HCEC 1CT (cell line): ENCODE results near the gene HABP4.
"Not testable (repeated sequence)": the region's sequence is repeated elsewhere in the genome, so short reads cannot be mapped to it uniquely, and the experiment has no call there.

Experiments
- DNase-seq: peaks from one replicate; pipeline ENCODE4 v3.0.0-alpha.2; 2017

Gene HABP4

GRCh38 chr9:96500696-96501632 lies 51.0 kb downstream of the HABP4 start:
- DNase-seq: peak; percentile 54

GRCh38 chr9:96501633-96502538 lies 51.9 kb downstream of the HABP4 start:
- DNase-seq: no peak

DNA sequence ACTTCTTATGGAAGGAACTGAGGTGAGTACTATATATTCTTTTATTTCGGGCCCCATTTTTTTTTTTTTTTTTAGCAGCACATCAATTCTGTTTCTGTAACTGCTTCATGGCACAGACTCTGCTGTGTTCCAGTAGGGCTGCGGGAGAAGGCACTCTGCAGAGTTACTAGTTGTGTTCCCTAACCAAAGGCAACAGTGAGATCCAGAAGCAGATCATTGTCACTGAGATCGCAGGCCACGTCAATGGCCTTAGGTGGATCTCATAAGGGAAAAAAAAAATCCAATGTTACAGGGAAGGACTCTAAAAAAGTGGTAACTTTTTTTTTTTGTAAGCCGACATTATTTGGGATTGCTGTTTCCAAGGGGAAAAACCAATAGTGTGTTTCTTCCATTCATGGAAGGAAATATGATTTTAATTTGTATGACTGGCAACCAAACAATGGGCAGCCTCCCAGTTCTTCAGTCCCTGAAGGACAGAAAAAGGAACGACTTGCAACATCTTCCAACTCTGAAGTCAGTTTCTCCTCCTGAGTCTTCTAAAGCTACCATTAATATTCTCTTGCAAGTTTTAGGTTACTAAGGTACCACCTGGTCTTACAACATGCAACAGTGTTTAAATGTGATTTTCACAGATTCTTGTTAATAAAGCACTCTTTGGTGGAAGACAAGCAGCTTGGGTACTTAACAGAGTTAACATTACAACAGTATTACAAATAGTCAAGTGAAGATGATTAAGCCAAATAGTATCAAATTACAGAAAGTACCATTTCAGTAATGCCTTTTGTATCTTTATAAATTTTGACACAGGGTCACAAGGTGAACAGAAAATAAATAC lies 52.8 kb downstream of the HABP4 start:
- peak; percentile 56 for DNase-seq

- DNase-seq: not testable (repeated sequence)
Measured at GRCh38 chr9:96503374-96503748, 53.4 kb downstream of the HABP4 start.

- no peak for DNase-seq
Measured at GRCh38 chr9:96503918-96504317, 53.9 kb downstream of the HABP4 start.

DNA sequence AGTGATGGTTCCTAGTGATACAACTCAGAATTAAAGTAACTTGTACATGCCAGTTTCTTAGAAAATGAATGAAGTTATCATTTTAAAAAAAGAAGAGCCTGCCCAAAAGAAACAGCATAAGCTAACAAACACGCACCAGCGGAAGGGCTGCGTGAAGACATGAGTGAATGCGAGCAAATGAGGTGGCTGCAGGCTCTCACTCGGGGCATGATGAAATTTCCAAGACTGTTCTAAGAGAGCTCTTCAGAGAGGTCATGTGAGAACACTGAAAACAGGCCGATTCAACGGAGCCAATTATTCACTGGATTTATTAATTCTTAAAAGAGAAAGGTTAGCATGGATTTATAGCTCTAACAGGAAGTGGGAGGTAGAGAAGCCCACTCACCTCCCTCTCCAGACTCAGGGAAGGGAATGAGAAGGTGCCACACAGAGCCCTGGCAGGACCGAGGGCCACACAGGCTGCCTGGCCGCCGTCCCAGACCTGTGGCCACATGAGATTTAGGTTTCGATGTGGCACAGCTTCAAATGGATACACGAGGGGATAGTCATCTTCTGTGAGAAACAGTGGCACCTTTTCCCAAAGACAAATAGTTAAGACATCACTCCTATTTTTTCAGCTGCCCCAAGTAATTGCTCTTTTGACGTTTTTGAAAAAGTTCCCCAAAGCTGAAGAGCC lies 55.5 kb downstream of the HABP4 start:
- DNase-seq: no peak

- no peak for DNase-seq
Measured at GRCh38 chr9:96508227-96508940, 58.4 kb downstream of the HABP4 start.

DNA sequence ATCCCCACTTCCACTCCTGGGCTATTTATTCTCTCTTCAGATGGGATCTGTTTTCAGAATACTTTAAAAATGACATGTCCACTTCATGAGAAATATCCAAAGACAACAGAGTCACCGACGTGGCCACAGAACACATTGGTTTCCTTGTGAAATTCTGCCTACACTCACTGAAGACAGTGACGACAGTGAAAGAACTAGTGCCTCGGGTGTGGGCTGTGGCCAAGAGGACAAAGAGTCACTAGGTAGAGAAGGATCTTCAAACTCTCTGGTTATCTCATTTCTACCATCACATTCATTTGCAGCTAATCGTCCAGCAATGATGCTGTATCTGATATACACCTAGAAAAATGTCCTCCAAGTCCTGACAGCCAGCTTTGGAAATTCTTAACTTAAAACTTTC lies 59.1 kb downstream of the HABP4 start:
- no peak for DNase-seq

DNA sequence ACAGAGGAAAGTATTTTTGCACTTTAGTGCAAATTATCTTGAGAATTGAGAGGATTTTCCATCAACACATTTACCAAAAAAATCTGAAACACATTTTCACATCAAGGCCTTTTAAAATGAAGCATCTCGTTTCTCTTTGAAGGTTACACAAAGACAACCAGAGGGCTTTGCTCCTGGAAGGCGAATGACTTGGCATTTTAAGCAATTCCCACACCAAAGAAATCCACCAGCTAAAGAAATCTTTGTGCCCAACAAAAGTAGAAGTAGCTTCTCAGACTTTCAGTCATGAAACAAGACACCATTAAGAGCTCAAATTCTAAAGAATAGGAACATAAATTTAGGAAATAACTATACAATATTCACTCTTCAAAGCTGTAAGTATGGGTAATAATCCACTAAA lies 59.9 kb downstream of the HABP4 start:
- DNase-seq: no peak

- DNase-seq: no peak
Measured at GRCh38 chr9:96510258-96510657, 60.3 kb downstream of the HABP4 start.

GRCh38 chr9:96512240-96512639 lies 62.3 kb downstream of the HABP4 start:
- DNase-seq: no peak

DNA sequence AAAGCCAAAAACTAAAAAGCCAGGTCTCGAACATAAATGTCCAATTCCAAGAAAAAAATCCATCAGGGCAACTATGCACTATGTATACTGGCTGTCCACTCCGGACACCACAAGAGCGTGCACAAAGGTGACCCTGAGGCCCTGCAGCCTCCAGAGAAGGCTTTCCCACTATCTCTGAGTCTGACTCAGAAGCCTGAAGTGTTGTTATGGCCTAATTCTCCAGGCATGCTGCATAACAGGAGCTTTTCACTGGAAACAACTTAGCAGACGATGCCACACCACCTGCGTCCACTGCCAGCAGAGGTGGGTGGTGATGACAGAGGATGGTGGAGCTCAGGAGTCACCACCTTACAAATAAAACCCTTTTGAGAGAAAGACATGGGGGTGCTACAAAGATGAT lies 63.7 kb downstream of the HABP4 start:
- no peak for DNase-seq

- peak; percentile 74 for DNase-seq
Measured at GRCh38 chr9:96514108-96514799, 64.3 kb downstream of the HABP4 start.

- DNase-seq: no peak
Measured at GRCh38 chr9:96514800-96515158, 64.8 kb downstream of the HABP4 start.

DNA sequence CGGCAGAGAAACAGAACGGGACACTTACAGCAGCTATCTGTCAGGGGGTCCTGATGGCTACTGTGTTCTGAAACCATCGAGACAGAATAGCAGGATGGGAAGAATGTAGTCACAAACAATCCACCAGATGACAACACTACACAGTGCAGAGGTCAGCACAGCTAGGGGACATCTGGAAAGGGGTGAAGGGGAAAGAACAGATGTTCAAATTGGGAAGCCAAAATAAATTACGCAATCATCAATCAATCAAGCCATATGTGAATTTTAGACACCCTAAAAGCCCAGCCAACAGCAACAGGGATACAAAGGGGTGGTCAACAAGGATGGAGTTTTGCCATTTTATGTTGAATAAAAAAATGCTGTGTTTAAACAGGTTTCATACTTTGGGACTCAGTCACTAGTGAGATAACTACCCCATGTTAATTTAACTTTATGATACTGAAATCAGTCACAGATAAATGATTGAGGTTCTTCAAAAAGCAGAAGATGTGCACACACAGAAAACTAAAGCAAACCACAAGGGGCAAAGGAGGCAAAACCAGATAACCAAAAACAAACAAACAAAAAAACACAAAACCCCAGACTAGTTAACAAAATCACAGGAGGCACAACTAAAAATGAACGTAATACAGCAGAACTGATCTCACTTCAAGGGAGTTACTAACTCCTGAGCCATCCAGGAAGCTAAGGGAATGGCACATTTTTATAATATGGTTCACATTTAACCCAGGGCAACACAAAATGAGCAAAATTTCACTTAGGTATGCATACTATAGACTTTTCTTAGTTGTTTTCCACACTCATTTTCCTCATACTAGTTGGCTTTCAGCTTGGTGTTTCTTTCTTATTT lies 65.9 kb downstream of the HABP4 start:
- peak; percentile 28 for DNase-seq

GRCh38 chr9:96519095-96519494 lies 69.1 kb downstream of the HABP4 start:
- no peak for DNase-seq

GRCh38 chr9:96519787-96520186 lies 69.8 kb downstream of the HABP4 start:
- no peak for DNase-seq

DNA sequence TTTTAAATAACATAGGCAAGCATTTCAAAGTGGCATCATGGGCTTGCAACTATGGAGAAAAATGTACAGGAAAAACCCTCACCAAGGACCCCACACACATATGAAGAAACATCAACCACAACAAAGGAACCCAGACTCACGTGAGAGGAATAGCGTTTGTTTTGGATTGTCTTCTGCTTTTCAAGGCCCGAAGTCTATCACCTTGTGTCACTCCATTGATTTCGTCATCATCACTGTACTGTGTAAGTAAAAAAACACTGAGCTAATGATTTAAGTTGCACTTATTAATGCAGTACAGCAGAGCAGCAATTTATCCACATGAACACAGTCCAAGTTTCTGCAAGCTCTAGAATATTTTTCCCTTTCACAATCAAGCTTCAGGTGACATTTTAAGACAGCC lies 72.4 kb downstream of the HABP4 start:
- DNase-seq: no peak

DNA sequence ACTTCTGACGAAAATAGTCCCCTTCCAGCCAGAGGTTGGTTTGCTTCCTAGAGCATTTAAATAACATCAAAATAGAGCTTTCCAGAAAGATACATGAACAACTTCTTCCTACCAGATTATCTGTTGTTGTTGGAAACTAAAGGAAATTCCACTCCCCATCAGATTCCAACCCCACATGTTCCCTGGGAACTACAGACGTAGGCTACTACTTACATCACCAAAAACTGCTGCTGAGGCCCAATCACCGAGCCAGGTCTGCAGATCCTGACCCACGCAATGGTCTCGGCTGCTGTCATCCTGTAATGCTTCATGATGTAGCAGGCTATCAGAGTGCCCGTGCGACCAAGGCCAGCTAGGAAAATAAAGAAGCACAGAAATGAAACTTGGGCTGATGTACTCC lies 73.4 kb downstream of the HABP4 start:
- no peak for DNase-seq

- no peak for DNase-seq
Measured at GRCh38 chr9:96524045-96524444, 74.1 kb downstream of the HABP4 start.
